ENCODE measurements around the gene EPSTI1.

Gene EPSTI1

DNA sequence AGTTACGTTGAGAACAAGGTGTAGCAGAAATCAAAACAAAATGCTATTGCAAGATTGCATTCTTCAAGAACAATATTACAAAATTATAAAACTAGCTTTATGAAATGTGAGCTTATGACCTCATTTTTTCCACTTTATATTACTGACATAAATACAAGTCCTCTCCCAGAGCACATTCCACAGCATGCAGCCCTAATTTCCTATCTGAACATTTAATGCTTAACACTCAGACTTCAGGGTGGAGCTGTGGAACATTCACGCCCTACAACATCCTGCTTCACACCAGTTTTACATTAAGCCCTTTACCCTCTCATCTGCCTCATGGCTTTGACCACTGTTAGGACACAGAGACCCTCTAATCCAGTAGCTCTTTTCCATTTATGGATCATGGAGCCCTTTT is 65.5 kb downstream of the EPSTI1 start:
- no peaks in the 10 kb centered on the region for H3K4me1 ChIP-seq (ENCODE audit: insufficient read depth, poor library complexity, severe bottlenecking)
- no peaks in the 10 kb centered on the region for H3K9me3 ChIP-seq (ENCODE audit: severe bottlenecking)
- no peaks in the 10 kb centered on the region for H3K27me3 ChIP-seq (ENCODE audit: insufficient read depth, poor library complexity, severe bottlenecking)
- no peak overlapping the region for H3K27ac ChIP-seq (ENCODE audit: poor library complexity, severe bottlenecking)
- ATAC-seq (ENCODE audit: low read depth) = no peak
- H3K36me3 ChIP-seq (ENCODE audit: low read depth) = no peaks in the 10 kb centered on the region
- no peak overlapping the region for H3K4me3 ChIP-seq (ENCODE audit: severe bottlenecking)
- no peak for DNase-seq (ENCODE audit: low spot score)
- TF ChIP-seq, protein P1, sequence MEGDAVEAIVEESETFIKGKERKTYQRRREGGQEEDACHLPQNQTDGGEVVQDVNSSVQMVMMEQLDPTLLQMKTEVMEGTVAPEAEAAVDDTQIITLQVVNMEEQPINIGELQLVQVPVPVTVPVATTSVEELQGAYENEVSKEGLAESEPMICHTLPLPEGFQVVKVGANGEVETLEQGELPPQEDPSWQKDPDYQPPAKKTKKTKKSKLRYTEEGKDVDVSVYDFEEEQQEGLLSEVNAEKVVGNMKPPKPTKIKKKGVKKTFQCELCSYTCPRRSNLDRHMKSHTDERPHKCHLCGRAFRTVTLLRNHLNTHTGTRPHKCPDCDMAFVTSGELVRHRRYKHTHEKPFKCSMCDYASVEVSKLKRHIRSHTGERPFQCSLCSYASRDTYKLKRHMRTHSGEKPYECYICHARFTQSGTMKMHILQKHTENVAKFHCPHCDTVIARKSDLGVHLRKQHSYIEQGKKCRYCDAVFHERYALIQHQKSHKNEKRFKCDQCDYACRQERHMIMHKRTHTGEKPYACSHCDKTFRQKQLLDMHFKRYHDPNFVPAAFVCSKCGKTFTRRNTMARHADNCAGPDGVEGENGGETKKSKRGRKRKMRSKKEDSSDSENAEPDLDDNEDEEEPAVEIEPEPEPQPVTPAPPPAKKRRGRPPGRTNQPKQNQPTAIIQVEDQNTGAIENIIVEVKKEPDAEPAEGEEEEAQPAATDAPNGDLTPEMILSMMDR (IDR thresholded peaks at IDR 0.05; ENCODE audit: poor library complexity, severe bottlenecking) = no peak

DNA sequence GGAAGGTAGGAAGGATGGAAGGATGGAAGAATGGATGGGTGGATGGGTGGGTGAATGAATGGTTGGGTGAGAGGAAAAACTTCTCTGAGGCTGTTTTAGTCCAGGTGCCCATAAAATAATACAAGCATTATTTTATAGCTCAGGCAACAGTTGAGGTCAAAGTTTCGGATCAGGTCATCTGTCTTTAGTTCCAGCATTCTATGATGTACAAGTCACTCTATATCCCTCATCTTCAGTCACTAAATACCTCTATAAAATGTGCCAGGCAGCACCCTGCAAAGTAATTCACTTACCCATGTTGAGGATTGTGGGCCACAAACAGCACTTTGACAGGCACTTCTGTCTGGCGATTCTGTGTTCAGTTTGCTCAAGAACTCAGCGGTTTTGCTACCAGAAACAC is 66.0 kb downstream of the EPSTI1 start:
- Histone ChIP-seq H3K27ac (ENCODE audit: poor library complexity, severe bottlenecking) (no peak overlapping the region), H3K4me1 (ENCODE audit: insufficient read depth, poor library complexity, severe bottlenecking) (no peaks in the 10 kb centered on the region), H3K27me3 (ENCODE audit: insufficient read depth, poor library complexity, severe bottlenecking) (no peaks in the 10 kb centered on the region), H3K36me3 (ENCODE audit: low read depth) (no peaks in the 10 kb centered on the region), H3K9me3 (ENCODE audit: severe bottlenecking) (no peaks in the 10 kb centered on the region), H3K4me3 (ENCODE audit: severe bottlenecking) (no peak overlapping the region)
- no peak for DNase-seq (ENCODE audit: low spot score)
- TF ChIP-seq, protein P1 (IDR thresholded peaks at IDR 0.05; ENCODE audit: poor library complexity, severe bottlenecking) = no peak
- no peak for ATAC-seq (ENCODE audit: low read depth)

DNA sequence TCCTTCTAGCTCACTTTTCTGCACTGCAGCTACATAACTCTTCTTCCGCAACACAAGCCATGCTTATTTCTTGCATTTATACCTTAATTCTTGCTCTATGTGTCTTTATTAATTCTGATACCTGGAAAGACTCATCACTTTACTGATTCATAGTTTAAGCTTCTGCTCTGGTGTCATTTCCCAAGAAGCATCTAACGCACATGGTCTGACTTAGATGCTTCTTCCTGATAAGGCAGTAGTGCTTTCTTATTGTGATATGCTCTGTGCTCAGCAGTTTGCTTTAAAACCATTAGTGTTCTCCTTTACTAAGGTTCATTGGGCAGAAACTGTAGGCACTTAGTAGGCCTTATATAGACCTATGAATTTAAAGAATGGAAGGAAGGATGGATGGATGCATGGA is 66.4 kb downstream of the EPSTI1 start:
- H3K27me3 ChIP-seq (ENCODE audit: insufficient read depth, poor library complexity, severe bottlenecking) = no peaks in the 10 kb centered on the region
- DNase-seq (ENCODE audit: low spot score) (no peak), ATAC-seq (ENCODE audit: low read depth) (no peak)
- no peaks in the 10 kb centered on the region for H3K9me3 ChIP-seq (ENCODE audit: severe bottlenecking)
- H3K27ac ChIP-seq (ENCODE audit: poor library complexity, severe bottlenecking) = no peak overlapping the region
- no peak overlapping the region for H3K4me3 ChIP-seq (ENCODE audit: severe bottlenecking)
- TF ChIP-seq, protein P1 (IDR thresholded peaks at IDR 0.05; ENCODE audit: poor library complexity, severe bottlenecking) = no peak
- H3K36me3 ChIP-seq (ENCODE audit: low read depth) = no peaks in the 10 kb centered on the region
- H3K4me1 ChIP-seq (ENCODE audit: insufficient read depth, poor library complexity, severe bottlenecking) = no peaks in the 10 kb centered on the region

DNA sequence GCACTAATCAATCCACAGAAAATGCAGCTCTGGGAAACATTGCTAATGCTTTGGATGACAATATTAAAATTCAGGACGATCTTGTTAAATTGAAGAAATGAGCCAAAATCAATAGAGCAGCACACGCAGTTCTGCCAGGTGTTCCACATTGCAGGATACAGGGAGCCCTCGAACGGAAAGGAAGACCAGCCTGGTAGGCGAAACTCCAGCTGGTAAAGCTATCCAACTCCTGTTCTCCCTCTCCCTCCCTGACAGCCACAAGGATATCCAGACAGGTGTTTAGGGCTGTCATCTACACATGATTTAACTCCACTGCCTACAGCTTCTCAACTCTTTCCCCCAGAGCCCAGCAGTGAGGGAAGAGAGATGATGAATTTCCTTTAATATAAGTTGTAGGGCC is 67.7 kb downstream of the EPSTI1 start:
- Histone ChIP-seq H3K27me3 (ENCODE audit: insufficient read depth, poor library complexity, severe bottlenecking) (no peaks in the 10 kb centered on the region), H3K4me3 (ENCODE audit: severe bottlenecking) (no peak overlapping the region), H3K4me1 (ENCODE audit: insufficient read depth, poor library complexity, severe bottlenecking) (no peaks in the 10 kb centered on the region), H3K36me3 (ENCODE audit: low read depth) (no peaks in the 10 kb centered on the region), H3K9me3 (ENCODE audit: severe bottlenecking) (no peaks in the 10 kb centered on the region), H3K27ac (ENCODE audit: poor library complexity, severe bottlenecking) (no peak overlapping the region)
- TF ChIP-seq, protein P1 (IDR thresholded peaks at IDR 0.05; ENCODE audit: poor library complexity, severe bottlenecking) = no peak
- ATAC-seq (ENCODE audit: low read depth) (no peak), DNase-seq (ENCODE audit: low spot score) (no peak)

DNA sequence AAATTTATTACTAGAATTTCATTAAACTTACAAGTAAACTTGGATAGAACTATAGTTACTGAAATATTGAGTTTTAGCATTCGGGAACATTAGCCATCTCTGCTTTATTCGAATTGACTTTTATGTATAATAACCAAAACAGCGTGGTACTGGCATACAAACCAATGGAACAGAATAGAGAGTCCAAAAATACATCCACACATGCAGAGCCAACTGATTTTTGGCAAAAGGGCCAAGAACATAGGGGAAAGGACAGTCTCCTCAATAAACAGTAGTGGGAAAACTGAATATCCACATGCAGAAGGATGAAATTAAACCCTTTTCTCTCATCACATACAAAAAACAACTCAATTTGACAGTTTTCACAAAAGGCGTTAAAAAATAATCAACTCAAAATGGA is 84.3 kb downstream of the EPSTI1 start:
- TF ChIP-seq, protein P1 (IDR thresholded peaks at IDR 0.05; ENCODE audit: poor library complexity, severe bottlenecking) = no peak
- Histone ChIP-seq H3K4me1 (ENCODE audit: insufficient read depth, poor library complexity, severe bottlenecking) (no peaks in the 10 kb centered on the region), H3K27me3 (ENCODE audit: insufficient read depth, poor library complexity, severe bottlenecking) (no peaks in the 10 kb centered on the region), H3K27ac (ENCODE audit: poor library complexity, severe bottlenecking) (no peak overlapping the region), H3K36me3 (ENCODE audit: low read depth) (no peaks in the 10 kb centered on the region), H3K4me3 (ENCODE audit: severe bottlenecking) (no peak overlapping the region), H3K9me3 (ENCODE audit: severe bottlenecking) (no peaks in the 10 kb centered on the region)
- DNase-seq (ENCODE audit: low spot score) (no peak), ATAC-seq (ENCODE audit: low read depth) (no peak)
